Midbrain (tissue), 1 donor: ENCODE results near the gene AGFG1.
A peak's percentile ranks its signal among the peaks of the same experiment; 100 is the strongest.

Experiments
- DNase-seq: peaks from one replicate; lab custom pipeline; 2025; lab: John Stamatoyannopoulos, UW

The AGFG1 gene

DNA sequence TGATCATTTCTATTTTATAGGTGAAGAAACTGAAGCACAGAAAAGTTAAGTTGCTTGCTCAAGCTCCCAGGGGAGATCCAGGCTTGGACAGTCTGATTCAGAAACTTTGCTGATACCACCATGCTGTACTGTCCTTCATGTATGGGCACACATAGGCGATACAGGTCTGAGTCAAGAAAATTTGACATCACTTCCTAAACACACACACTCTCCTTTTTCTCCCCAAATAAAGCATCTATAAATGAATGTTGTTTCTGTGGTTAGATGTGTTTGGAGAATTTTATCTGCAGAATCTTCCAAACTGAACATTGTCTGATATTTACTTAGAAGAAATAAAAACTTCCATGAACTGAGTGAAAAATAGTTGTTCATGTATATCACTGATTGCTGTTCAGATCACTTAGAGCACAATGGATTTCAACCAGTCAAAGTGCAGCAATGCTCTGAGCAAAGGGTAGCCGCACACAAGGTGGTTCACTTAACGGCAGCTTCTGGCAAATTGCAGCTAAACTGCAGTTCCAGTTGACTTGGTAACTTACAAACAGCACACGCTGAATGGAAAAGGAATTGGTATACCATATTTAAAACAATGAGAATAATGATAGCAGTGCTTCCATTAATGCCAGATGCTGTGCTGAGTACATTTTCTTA, 10.0 kb upstream of the AGFG1 start:
- DNase-seq, result no peak

DNA sequence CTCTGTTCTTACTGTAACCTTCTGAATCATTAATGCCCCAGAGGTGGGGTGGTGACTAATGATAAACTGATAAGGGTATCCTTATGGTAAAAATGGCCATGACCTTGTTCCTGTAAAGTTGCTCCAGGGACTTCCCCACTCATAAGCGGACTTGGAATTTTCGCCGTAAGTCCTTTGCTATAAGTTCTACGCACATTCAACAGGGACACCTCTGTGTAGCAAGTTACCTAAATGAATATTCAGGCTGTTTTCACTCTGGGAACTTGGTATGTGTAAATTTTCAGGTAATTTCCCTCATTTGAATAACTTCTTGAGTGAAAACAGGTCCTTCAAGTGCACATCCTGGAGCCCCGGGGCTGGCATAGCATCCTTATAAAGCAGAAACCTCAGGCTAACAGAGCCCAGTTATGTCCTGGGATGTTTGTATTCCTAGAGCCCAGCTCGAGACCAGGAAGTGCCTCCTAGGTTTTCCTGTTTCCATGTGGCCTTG, 9.4 kb upstream of the AGFG1 start:
- DNase-seq, result no peak

DNA sequence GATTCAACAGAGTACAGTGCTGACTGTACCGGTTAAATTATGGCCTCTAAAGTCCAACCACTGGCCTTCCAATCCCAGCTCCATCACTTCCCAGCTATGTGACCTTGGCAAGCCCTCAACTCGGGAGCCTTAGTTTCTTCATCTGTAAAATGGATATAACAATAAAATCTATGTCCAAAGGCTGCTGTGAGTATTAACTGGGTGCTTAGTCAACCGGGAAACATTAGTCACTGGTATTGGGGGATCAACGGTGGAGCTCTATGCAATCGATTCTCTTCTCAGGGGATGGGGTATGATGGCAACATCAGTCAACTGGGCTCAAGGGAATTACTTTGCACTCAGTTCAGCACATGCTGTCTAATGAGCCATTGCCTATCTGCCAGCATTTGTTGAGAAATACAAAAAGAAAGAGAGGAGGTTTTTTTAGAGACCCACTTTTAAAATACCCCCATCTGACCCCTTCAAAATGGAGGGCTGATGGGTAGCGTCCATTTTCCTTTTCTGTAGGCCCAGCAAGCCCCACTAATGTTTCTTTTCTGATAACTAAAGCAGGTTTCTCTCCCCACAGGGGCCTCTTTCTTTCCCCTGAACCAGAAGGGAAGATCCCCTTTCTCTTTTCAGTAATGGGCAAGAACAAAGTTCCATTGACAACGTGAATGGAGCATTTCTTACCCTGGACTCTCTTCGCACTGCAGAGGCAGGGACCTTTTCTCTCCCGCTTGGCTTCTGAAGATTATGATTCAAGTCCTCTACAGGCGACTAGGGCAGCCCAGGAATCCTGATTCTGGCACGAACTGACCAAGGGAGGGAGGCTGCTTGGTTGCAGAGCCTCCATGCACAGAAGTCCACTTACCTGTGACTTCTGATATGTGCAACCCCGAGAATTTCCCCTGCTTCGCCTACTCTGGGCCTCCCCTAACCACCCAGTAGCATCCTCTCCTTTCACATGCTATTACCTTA, 8.7 kb upstream of the AGFG1 start:
- DNase-seq, result no peak

DNA sequence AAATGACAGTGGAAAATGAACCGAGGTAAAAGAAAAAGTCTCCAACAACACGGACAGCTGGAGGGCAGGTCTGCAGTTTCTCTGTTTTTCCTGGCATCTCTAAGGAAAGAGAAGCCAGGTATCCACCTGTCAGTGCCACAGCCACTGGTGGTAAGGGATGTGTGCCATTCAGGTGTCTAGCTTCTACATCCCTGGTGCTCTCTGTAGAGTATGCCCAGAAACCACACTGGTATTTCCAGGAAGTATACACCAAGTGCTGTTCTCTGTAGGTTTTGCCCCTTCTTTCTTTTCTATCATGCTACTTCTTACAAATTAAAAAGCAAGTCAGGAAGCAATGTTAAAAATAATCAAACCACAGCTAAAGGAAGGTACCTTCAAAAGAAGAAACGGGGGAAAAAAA, 7.6 kb upstream of the AGFG1 start:
- DNase-seq, result no peak

DNA sequence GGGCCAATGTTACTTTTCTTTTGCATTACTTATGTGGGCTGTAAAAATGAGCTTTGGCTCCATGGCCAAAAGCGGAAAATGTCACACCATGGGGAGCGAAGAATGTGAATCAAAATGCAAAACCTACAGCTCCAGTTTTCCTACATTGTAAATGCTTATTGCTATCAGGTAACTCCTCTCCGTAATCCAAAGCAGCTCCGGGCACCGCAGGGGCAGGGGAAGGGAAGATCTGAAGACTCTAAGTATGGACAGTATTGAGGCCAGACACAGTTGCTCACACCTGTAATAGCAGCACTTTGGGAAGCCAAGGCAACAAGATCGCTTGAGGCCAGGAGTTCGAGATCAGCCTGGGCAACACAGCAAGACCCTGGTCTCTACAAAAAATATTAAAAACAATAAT, 7.1 kb upstream of the AGFG1 start:
- DNase-seq, result no peak

DNA sequence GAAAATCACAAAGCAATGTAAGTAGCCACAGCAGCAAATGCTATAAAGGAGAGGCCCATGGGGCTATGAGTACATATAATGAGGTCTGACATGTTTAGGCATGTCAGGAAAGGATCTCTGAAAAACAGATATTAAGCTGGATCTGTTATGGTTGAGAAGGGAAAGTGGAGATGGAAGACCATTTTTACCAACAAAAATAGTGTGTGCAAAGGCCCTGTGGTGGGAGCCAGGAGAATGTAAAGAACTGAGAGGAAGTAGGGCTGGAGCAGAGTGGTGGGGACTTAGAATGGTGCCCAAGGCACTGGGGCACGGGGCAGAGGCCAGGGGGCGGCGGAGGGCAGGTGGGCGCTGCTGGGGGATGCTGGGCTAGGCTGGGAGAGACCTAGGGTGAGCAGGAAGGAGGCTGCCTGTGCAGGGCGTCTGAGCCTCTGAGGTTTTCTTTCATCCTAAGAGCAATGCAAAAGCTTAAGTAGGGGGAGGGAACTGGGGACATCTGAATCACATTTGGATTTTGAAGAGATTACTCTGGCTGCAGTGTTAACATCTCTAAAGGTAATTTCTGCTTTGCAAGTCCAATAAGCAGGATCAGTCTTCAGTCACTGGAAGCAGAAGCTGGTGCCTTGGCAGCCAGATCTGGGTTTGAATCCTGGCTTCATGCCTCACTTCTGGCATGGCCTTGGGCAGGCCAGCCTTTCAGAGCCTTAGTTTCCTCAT, 4.9 kb upstream of the AGFG1 start:
- no peak for DNase-seq

DNA sequence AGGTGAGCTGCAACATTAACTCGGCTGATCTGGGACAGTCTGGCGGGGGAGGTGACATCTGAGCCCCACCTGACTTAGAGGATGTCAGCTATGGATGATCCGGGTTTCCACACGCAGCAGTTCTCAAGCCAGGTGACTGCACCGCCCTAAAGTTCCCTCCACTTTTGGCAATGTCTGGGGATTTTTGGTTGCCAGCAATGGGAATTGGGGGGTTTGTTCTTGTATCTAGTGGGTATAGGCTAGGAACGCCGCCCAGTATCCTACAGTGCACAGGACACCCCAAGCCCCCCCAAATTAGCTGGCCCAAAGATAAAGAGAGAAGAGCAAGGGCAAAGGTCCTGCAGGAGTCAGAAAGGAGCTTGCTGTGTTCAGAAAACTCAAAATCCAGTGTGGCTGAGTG, 544 bp upstream of the AGFG1 start:
- no peak for DNase-seq

DNA sequence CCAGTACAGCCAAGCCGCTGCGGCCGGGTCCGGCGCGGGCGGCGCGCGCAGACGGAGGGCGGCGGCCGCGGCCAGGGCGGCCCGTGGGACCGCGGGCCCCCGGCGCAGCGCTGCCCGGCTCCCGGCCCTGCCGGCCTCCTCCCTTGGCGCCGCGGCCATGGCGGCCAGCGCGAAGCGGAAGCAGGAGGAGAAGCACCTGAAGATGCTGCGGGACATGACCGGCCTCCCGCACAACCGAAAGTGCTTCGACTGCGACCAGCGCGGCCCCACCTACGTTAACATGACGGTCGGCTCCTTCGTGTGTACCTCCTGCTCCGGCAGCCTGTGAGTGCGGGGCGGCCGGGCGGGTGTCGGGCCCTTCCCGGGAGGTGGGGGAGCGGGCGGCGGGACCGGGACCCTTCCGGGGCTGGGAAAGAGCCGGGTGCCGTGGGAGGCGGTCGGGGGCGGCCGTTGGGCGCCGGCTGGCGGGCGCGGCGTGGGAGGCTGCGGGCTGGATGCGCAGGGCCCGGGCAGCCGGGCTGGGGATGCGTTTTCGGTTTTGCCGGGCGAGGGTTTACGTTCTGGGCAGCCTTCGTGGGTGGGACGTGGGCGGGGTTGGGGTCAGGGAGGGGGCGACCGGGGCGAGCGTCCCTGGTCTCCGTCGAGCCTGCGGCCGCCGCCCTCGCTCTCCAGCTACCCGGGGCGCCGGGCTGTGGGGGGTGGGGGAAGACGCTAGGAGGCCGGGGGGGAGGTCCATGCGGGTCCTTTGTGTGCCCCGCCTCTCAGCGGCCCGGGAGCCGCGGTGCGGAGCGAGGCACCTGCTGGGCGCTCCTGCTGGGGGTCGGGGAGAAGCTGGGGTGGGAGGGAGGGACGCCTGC, 537 bp downstream of the AGFG1 start:
- DNase-seq, result no peak

DNA sequence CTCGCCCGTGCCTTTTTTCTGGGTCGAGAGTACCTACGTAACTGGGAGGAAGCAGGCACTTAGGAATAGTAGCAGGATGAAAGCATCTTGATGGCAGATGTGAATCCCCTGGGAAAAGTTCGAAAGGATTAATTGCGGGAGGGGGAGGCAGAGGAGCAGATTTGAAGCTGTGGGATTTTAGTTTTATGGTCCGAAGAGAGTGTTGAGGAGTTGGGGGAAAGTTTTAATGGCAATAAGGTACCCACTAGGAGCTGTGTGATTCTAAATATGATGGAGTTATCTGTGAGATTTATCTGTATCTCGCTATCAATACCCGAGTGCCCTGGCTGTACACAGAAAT, 1.1 kb downstream of the AGFG1 start:
- no peak for DNase-seq

DNA sequence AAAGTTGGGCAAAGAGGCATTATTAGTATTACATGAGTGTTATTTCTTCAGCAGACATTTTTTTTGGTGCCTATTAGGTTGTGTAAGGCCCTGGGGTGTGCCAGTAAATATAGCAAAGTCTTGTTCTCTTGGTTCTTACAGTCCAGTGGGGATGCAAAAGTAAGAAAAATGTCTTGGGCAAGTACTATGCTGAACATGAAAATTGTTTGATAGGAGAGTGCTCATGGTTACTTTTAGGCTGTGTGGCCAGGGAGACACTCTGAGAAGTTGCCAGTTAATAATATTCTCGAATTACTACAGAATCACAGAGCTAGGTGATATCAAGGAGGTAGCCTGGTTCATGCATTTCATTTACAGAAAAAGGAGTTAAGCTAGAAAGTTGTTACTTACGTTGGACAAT, 1.9 kb downstream of the AGFG1 start:
- no peak for DNase-seq

DNA sequence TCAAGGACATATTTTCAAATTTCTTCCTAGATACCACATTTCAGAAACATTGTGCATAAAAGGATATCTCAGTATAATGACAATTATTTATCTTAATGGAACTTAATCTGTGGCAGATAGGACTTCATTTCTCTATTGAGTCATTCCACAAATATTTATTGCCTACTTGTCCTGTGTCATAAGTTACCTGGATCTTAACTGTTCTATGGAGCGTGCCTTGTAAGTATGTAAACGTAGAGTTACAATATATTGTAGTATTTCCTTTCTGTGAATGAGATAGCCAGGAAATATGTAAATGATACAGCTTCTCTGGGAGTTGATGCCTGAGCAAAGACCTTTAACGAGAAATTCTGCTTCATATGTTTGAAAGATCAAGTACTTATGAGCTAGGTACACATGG, 2.5 kb downstream of the AGFG1 start:
- DNase-seq, result no peak

DNA sequence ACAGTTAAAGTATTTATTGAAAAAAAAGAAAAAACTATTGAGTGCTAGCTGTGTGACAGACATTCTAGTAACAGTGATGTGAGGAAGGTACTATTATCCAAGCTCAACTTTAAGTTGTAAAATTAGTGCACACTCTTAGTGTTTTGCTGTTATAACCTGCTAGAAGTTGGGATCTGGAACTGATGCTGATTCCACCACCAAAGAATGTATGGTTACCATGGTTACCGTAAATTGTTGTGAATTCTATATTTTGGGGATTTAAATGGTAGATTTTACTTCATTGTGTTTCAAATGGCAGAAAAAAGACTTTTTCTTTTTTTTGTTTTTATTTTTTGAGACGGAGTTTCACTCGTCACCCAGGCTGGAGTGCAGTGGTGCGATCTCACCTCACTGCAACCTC, 5.3 kb downstream of the AGFG1 start:
- no peak for DNase-seq

DNA sequence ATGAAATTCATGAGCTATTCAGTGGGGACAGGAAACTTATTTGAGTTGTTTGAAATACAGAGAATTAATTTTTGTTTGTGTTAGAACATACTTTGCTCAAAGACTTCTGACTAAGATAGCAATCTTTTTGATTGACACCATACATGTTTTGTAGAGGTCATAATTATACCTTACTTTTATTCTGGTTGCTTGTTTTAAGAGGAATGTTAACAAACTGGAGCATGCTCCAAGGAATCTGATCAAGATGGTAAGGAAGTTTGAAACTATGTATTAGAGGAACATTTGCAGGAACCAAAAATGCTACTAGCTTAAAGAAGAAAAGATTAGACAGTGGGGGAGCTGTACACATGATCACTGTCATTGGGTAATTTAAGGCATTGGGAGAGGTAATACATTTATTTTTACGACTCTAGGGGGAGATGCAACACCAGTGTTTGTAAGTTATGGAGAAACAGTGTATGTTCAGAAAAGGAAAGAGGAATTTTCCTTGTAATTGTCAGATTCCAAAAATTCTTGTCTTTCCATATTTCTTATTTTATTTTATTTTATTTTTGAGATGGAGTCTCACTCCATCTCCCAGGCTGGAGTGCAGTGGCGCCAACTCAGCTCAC, 8.0 kb downstream of the AGFG1 start:
- DNase-seq, result peak; percentile 26

DNA sequence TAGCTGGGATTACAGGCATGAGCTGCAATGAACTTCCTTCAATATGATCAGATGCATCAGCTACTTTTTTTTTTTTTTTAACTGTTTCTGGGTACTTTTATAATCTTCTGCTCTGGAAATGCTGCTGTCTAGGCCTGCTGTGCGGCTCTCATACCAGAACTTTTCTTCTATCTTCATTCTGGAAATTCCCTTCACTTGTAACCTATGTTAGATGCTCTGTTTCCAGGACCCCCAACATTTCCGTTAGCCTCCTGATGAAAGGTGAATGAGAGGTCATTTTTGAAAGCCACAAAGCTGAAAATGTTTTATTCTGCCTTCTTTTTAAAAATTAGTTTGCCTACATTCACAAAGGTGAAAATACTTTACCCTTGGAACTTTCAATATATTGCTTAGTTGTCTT, 8.6 kb downstream of the AGFG1 start:
- DNase-seq, result no peak

DNA sequence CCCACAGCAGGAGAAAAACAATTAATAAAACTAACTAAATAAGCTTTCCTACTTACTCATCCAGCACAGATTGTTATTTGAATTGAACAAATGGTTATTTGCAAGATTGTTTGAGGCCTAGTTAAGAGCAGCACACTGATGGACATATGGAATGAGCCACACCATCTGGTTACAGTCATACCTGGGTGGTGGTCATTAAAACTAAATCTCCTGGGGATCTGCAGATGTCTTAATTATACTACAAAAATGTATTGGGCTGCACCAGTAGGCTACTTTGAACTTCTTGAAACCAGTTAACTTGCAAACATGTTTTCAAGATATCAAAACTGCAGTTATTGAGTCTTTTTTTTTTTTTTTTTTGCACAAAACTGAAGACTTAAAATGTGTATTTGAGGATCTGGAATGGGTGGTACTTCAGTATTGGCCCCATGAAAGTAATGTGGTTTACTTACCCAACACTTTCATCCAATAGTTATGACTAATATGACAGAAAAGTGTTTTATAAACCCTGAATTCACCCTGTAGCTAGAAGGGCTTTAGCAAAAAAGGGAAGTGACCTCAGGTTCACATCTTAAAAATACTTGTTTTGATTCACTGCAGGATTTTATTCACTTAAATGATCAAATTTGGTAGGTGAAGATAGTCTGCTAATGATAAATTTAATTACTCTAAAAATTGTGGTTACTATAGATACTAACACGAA, 10.8 kb downstream of the AGFG1 start:
- DNase-seq, result no peak

DNA sequence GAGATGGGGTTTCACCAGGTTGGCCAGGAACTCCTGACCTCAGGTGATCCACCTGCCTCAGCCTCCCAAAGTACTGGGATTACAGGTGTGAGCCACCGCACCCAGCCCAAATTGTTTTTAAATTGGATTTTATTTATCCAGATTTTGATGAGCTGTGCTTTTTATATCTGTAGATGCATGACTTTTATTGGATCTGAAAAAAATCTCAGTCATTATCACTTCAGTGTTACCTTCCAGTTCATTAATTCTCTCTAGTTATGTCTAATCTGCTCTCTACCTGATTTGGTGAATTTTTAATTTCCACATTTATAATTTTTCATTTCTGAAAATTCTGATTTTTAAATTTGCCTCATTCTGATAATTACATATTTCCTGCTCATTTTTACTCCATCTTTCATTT, 13.5 kb downstream of the AGFG1 start:
- DNase-seq, result no peak

DNA sequence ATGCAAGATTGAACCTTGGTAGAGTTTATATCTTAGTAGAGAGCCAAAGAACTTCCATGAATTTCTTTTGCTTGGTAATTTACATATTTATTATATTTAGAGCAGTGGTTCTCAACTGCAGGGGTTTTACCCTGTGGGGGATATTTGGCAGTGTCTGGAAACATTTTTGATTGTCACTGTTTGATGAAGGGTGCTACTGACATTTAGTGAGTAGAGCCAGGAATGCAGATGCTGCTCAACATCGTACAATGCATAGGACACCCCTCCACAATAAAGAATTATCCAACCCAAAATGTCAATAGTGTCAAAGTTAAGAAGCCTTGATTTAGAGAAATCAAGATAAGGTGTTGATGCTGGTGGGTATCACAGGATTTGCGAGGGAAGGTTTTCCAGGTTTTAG, 14.7 kb downstream of the AGFG1 start:
- no peak for DNase-seq

DNA sequence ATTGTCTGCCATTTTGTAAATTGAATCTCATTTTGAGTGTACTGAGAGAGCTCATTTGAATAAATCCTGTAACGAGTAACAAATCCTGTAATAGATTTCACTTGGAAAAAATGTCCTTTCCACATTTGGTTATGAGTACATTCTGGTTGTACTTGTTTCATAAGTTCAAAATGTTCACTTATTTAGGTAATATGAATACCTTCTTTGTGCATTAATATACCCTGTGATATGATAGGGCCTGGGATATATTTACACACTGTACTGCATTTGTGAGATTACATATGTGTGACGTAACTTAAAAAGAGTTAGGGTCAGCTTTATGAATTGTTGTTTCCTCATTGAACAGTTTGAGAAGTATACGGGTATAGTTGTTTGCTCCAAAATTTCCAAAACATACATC, 16.1 kb downstream of the AGFG1 start:
- no peak for DNase-seq

DNA sequence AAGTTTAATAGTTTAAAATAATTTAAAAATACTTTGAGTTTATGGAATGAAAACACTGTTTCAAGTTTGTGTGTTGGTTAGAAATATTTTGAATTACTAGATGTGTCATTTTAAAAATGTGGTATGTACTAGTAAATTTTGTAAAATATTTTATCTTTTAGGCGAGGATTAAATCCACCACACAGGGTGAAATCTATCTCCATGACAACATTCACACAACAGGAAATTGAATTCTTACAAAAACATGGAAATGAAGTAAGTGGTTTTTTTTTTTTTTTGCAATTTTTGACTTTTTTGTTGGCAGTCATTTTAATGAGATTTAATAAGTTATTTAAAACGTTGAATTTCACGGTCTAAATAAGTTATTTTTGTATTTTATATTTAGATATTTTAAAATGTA, 19.4 kb downstream of the AGFG1 start:
- DNase-seq, result no peak

DNA sequence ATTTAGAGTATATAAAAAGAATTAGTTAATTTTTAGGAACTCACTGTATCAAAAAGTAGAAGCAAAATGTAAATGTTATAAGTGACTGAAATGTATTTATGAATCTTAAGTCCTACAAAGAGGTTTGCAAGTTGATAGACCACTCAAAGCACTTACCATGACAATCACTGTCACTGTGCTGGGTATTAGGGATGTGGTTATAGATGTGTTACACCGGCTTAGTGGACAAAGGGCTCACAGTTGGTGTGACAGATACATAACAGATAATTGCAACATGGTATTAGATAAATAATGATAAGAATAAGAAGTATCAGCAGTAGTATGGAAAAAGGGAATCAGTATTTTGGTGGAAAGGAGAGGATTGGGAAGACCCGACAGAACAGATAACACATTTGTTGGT, 21.6 kb downstream of the AGFG1 start:
- no peak for DNase-seq

DNA sequence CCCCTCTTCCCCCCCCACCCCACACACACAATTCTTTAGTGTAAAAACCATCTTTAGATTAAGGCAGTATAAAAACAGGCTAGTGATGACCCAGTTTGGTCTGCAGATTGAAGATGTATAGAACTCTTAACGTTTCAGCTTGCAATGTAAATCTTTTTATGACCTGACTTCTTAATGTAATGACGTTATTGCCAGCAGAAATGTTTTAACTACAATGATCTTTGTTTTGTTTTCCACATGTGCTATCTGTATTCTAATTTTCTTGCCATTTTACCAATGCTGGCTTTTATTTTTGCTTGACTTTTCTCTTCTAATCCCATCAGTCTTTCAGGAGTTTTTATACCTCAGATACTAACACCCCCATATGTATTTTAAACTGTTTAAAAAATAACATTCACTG, 25.2 kb downstream of the AGFG1 start:
- DNase-seq, result no peak
